ENCODE measurements around the gene FGD1.
"Not testable (repeated sequence)": the region's sequence is repeated elsewhere in the genome, so short reads cannot be mapped to it uniquely, and the experiment has no call there.

Gene FGD1

DNA sequence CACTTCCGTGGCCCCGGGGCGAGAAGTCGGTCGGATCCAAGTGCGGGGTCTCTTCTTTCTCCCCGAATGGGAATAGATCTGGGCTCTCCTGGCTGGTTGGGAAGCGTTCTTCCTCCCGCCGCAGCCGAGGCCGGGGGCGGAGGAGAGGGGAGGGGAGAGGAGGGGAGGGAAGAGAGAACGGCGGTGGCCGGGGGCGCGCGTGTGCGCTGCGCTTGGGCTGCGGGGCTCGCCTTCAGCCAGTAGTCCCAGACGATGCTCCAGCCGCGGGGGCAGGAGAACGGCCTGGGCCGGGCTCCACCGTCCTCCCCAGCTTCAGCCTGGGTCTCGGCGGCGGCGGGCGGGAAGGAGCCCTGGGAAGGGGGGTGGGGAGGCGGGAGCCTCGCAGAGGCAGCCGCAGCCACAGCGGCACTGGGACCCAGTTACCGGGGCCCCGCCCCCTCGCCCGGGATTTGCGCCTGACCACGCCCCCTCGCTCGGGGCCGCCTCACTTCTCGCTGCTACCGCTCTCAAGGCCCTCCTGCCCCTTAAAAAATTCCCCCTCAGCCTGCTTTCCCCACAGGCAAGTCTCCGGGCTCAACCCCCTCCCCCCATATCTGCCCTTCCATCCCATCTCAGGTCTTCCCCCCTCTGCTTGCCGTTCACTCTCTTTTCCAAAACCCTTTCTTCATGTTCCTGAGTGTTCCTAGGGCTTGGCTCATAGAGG is at the start of gene FGD1:
FGD1 (minus strand) TSS at position 421 of the 703 bp plus-strand sequence. CDS start 802 bp downstream, outside the sequence.
- peak; percentile 34 to 47 for DNase-seq

GRCh38 chrX:54542239-54542638 is 46.2 kb upstream of the FGD1 start:
- not testable (repeated sequence) for DNase-seq

DNA sequence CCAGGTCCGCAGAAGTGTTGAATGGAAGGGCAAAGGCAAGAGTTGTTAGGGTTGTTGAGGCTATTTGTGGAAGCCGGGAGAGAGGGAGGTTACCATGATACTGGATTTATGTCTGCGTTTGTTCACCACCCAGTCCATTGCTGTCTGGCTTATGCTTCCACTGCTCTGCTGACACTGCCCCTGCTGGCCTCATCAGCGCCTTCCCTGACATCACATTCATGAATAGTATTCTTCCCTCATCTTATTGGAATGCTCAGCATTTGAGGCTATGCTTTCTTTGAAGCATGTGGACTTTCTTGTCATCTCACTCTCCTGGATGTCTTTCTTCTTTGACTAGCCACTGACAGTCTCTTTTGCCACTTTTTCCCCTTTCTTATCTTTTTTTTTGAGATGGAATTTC is 44.3 kb upstream of the FGD1 start:
- DNase-seq: no peak

DNA sequence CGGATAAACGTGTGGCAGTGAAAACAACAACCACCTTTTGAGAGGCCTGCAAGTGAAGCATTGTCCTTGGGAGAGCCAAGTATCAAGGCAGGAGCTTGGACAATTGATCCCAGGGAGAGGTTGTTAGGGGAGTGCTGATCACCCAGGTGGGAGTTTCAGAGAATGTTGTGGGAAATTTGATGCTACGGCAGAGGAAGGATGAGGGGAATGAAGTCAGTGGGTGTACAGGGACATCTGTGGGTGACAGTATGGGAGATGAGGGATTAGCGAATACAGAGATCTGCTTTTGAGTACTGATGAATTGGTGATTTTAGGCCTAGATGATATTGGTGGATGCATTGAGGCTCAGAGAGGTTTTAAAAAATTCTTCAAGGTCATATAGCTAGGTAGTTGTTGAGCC is 38.2 kb upstream of the FGD1 start:
- no peak for DNase-seq

DNA sequence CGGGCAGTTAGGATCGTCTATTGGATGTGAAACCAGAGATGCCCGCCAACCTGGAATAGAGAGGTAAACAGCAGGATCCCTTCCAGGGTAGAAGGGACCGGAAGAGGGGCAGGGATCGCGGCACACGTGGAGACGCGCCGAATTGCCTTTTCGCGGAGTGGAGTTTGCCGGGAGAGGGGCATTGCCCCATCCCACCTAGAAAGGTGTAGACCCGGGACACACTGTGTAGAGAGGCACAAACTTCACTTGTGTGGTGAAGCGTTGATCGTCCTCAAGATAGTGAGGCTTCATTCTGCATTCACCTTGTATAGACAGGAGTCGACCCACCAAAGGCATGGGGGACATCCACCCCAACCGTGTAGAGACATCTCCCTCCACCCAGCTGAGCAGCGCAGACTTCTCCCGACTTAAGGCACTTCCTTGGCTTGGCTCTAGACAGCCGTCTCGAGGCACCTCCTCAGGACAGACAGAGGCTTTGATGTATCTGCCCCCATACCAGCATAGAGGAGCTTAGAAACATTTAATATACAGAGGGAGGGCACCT is 34.4 kb upstream of the FGD1 start:
- no peak for DNase-seq

DNA sequence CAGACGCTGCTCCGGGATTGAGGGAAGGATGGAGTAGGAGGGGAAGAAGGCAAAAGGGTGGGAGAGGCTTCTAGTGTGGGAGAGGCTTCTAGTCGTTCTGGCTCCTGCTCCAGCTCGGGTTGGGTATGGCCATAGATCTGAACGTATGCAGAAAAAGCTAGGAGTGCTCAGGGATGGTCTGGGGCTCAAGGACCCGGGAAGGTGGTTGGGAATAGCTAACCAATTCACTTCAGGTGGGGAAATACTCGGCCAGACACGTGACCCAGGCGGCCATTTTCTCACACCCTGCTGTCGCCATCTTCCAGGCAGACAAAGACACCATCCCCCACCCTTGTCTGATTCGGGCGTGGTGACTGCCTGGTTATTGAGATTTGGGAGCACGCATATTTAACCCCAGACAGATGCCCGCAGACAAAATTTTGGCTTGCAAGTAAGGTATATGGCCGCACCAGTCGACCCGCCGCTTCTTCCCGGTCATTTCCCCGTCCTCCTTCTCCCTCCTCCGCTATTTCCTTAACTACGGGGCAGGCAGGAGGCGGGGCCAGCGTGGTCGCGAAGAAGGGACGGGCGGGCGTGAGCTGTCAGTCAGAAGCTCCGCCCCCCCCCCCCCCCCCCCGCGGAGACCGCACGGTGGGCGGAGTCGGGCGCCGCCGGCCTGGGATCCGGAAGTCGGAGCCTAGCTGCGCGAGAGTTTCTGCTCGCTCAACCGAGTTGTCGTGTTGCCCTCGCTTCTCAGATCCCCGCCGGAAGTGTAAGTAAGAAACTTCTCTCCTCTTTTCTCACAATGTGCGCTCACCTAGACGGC is 33.7 kb upstream of the FGD1 start, which contains the start of gene GNL3L:
GNL3L (plus strand) TSS at position 668 of the 805 bp plus-strand sequence. CDS start 2,348 bp downstream, outside the sequence.
- peak; percentile 73 to 83 for DNase-seq

DNA sequence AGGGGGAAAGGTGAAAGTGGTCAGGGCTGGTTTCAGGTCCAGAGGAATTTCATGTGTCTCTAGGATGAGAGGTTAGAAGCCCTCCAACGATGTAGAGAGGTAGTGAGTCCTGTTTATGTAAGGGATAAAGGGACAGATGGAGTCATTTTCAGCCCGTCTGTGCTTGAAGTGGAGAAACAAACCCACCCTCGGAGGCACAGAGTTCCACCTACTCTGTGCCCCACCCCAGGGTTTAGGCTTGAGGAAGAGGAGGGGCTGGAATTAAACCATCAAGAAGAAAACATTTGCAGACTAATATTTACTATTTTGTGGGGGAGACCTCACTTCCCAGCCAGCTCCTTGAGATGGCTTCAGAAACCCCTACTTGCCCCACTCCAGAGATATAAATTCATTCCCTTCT is 33.1 kb upstream of the FGD1 start:
- DNase-seq: no peak

- DNase-seq: no peak
Measured at GRCh38 chrX:54509400-54509799, 13.4 kb upstream of the FGD1 start.

DNA sequence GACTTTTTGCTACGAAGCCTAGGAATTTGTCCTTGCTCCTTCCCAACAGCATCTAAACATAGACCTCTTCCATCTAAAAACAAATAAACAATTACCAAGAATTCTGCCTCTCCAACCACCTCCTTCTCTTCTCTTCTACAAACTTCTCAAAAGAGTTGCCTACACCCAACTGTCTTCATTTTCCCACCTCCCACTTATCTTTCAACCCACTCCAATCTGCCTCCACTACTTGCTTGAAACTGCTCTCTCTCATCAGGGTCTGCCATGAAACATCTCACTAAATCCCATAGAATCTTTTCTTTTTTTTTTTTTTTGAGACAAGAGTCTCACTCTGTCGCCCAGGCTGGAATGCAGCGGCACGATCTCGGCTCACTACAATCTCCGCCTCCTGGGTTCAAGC is 902 bp upstream of the FGD1 start:
- no peak for DNase-seq

- DNase-seq: no peak
Measured at GRCh38 chrX:54496517-54496852, 451 bp upstream of the FGD1 start.

DNA sequence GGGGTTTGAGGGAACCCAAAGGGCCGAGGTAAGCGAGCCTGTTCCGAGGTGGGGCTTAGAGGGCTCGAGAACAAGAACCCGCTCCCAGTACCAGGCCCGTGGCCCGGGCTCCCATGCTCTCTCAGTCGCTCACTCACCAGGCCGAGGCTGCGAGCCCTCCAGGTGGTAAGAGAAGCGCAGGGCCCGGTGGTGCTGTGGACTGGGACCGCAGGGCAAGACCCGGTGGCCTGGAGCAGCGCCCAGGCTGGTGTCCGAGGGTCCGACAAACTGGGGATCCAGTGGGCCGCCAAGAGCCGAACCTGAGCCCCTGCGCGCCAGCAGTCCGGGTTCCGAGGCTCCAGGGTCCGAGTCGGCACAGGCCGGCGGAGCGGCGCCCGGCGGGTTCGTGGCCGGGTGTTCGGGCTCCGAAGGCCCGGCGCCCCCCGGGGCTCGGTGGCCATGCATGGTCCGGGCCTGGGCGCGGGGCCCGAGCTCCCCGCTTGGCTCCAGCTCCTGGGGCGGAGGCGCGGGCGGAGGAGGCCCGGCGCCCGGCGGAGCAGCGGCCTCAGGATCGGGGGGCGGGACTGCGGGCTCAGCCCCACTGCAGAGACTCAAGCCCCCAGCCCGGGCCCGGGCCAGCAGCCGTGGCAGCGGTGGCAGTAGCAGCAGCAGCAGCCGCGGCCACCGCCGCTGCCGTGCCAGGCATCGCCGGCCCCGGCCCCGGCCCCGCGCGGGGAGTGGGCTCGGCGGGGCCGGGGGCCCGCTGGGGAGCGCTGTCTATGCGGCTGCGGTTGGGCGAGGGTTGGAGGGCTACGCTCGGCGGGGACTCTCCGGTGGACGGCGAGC is 833 bp downstream of the FGD1 start:
- no peak for DNase-seq

GRCh38 chrX:54494166-54494988 is 1.7 kb downstream of the FGD1 start:
- DNase-seq: no peak

DNA sequence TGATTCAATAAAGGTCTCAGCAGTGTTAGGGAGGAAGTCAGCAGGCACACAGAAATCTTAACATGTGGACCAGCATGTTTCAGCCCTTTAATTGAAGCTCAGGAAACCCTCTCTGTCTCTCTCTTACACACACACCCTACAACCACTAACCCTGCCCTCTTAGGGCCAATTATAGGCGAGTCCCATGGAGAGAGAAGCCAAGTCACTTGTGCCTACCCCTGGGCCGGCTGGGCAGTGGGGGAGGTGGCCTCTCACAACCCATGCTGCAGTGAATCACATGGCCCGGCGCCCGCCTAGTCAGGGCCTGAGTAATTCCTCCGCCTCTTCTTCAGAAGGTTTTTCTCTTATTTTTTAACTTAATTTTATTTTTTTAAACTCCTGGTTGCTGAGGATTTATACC is 3.7 kb downstream of the FGD1 start:
- DNase-seq: no peak

GRCh38 chrX:54489819-54490218 is 6.2 kb downstream of the FGD1 start:
- DNase-seq: not testable (repeated sequence)

DNA sequence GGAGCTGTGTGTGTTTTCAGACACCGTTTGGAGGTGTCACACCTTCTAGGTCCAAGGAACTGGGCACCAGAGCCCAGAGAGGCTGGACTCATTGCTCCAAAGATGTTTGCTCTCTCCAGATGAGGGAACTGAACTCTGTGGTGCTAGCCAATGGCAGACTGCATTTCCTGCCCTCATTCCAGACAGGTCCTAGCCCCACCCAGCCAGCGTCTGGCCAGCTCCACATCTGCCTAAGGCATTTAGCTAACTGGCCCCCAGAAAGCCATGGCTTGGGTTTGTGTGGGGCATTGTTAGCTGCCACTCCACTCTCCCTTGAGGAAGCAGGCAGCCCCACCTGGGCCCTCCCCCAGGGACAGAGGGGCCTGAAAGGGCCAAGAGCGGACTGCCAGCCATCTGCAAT is 11.4 kb downstream of the FGD1 start:
- no peak for DNase-seq

DNA sequence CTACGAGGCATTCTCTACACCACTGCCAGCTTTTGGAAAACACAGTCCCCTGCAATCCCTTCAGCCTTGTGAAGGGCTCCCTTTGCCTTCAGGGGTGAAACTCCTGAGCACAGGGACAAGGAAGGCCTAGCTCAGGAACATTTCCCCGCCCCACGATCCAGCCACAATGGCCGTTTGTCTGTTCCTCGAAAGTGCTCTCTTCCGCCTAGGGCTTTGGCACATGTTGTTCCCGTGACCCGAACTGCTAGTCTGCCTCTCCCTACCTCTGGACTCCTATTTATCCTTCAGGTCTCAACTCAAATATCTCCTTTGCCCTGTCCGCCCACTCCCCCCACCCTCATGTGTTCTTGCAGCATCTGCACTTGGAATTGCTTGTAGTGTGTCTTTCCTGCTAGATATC is 12.1 kb downstream of the FGD1 start:
- no peak for DNase-seq

GRCh38 chrX:54482839-54483593 is 13.0 kb downstream of the FGD1 start:
- DNase-seq: no peak

DNA sequence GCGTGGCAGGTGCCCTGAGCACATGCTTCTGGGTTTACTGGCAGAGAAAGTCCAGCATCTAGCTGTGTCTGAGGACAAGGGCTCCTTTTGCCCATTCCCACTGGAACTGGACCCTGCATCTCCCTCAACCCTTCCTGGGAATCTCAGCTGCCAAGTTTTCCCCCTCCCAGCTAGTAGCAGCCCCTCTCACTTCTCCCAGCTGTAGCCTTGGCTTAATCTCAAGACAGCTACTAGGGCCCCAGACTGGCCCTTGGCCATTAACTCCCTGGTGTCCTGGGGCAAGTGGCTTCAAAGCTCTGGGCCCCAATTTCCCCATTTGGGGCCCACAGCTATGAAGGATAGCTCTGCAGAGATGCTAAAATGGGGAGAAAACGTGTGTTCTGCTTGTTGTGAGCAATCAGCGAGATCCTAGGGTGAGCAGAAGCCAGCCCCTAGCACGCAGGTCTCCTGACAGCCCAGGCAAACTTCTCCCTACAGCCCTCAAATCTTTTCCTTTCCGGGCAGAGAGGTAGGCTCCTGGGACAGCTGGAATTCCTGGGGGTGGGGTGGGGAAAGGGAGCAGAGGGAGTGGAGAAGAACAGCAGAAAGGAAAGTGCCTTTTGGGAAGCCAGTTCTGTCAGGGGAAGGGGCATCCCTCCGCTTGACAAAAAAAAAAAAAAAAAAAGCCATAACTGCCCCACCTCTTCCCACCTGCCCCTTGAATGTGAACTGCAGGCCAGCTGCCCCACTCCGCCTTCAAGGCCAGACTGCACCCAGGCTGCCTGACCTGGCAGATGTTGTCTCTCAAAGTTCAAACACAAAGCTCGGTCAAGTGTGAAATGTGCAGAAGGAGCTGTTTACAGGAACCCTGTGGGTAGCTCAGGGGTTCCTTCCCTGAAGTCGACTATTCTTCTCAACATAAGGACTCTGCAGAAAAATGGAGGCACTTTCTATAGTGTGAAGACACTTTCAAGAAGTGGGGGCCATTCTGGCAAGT is 16.6 kb downstream of the FGD1 start:
- no peak for DNase-seq

- no peak for DNase-seq
Measured at GRCh38 chrX:54473993-54474859, 21.8 kb downstream of the FGD1 start.
